Measurements from ENCODE around the gene UPF3A.
A peak's percentile ranks its signal among the peaks of the same experiment; 100 is the strongest.

The UPF3A gene

GRCh38 chr13:114234645-114235421 is 46.6 kb upstream of the UPF3A start, which contains the start of gene CDC16:
Gene CDC16 (plus strand): TSS chr13:114234897. CDS start chr13:114235085, 188 bp downstream.
- peaks cover 20% of the 10 kb centered on the region for H3K36me3 ChIP-seq (replicated peaks; ENCODE audit: low read depth, low read length)
- H2AFZ ChIP-seq (ENCODE audit: low read depth, low read length), result peak within 1 kb of the TSS; percentile 97
- peak within 1 kb of the TSS; percentile 77 for H3K9ac ChIP-seq (ENCODE audit: low read length)
- H3K9me3 ChIP-seq (ENCODE audit: insufficient read depth, low read length), result no peaks in the 10 kb centered on the region
- peaks cover 10% of the 10 kb centered on the region for H3K27me3 ChIP-seq (ENCODE audit: low read depth, low read length)
- peak within 1 kb of the TSS; percentile 80 for H3K4me3 ChIP-seq (ENCODE audit: low read length)
- peaks cover 10% of the 10 kb centered on the region for H3K4me1 ChIP-seq (ENCODE audit: low read length)
- H4K20me1 ChIP-seq (ENCODE audit: insufficient read depth, low read length), result peaks cover 11% of the 10 kb centered on the region; the same call in 1 of the 2 replicates
- peak within 1 kb of the TSS; percentile 80 for H3K4me2 ChIP-seq (ENCODE audit: low read length)
- H3K27ac ChIP-seq (ENCODE audit: low read length), result peak within 1 kb of the TSS; percentile 55
- TF ChIP-seq CTCF (IDR thresholded peaks at IDR 0.05; ENCODE audit: low read depth, low read length) (no peak), EZH2phosphoT487 (IDR thresholded peaks at IDR 0.05; ENCODE audit: low read depth) (no peak)
- peaks cover 23% of the 10 kb centered on the region for H3K79me2 ChIP-seq (ENCODE audit: low read length)

- no peak overlapping the region for H2AFZ ChIP-seq (ENCODE audit: low read depth, low read length)
- peaks cover 23% of the 10 kb centered on the region for H3K79me2 ChIP-seq (ENCODE audit: low read length)
These were observed 45.7 kb upstream of the UPF3A start for GRCh38 chr13:114235697-114236096.

GRCh38 chr13:114236227-114236626 is 45.2 kb upstream of the UPF3A start:
- peak overlapping the region; percentile 80 for H3K4me2 ChIP-seq (ENCODE audit: low read length)
- no peak overlapping the region for H2AFZ ChIP-seq (ENCODE audit: low read depth, low read length)
- peaks cover 25% of the 10 kb centered on the region for H3K36me3 ChIP-seq (replicated peaks; ENCODE audit: low read depth, low read length)
- H3K27ac ChIP-seq (ENCODE audit: low read length), result no peak overlapping the region
- peaks cover 10% of the 10 kb centered on the region for H3K4me1 ChIP-seq (ENCODE audit: low read length)
- no peaks in the 10 kb centered on the region for H3K9me3 ChIP-seq (ENCODE audit: insufficient read depth, low read length)
- H3K79me2 ChIP-seq (ENCODE audit: low read length), result peaks cover 23% of the 10 kb centered on the region
- H3K4me3 ChIP-seq (ENCODE audit: low read length), result peak overlapping the region; percentile 80
- H3K27me3 ChIP-seq (ENCODE audit: low read depth, low read length), result no peaks in the 10 kb centered on the region
- H3K9ac ChIP-seq (ENCODE audit: low read length), result peak overlapping the region; percentile 77
- TF ChIP-seq EZH2phosphoT487 (IDR thresholded peaks at IDR 0.05; ENCODE audit: low read depth) (no peak), CTCF (IDR thresholded peaks at IDR 0.05; ENCODE audit: low read depth, low read length) (no peak)
- peaks cover 11% of the 10 kb centered on the region; the same call in 1 of the 2 replicates for H4K20me1 ChIP-seq (ENCODE audit: insufficient read depth, low read length)

More at GRCh38 chr13:114235697-114236096, 45.7 kb upstream of the UPF3A start:
- TF ChIP-seq EZH2phosphoT487 (IDR thresholded peaks at IDR 0.05; ENCODE audit: low read depth) (no peak), CTCF (IDR thresholded peaks at IDR 0.05; ENCODE audit: low read depth, low read length) (no peak)
- peaks cover 10% of the 10 kb centered on the region for H3K4me1 ChIP-seq (ENCODE audit: low read length)
- H3K9ac ChIP-seq (ENCODE audit: low read length), result peak overlapping the region; percentile 77
- no peaks in the 10 kb centered on the region for H3K9me3 ChIP-seq (ENCODE audit: insufficient read depth, low read length)
- peaks cover 2% of the 10 kb centered on the region; the same call in 1 of the 2 replicates for H3K27me3 ChIP-seq (ENCODE audit: low read depth, low read length)
- peak overlapping the region; percentile 80 for H3K4me2 ChIP-seq (ENCODE audit: low read length)
- no peak overlapping the region for H3K27ac ChIP-seq (ENCODE audit: low read length)
- peaks cover 21% of the 10 kb centered on the region for H3K36me3 ChIP-seq (replicated peaks; ENCODE audit: low read depth, low read length)
- peaks cover 11% of the 10 kb centered on the region; the same call in 1 of the 2 replicates for H4K20me1 ChIP-seq (ENCODE audit: insufficient read depth, low read length)
- peak overlapping the region; percentile 80 for H3K4me3 ChIP-seq (ENCODE audit: low read length)

GRCh38 chr13:114237415-114238112 is 43.8 kb upstream of the UPF3A start:
- Histone ChIP-seq H3K4me1 (ENCODE audit: low read length) (peaks cover 10% of the 10 kb centered on the region), H3K79me2 (ENCODE audit: low read length) (peaks cover 23% of the 10 kb centered on the region), H3K27ac (ENCODE audit: low read length) (no peak overlapping the region), H3K36me3 (replicated peaks; ENCODE audit: low read depth, low read length) (peaks cover 34% of the 10 kb centered on the region), H3K9ac (ENCODE audit: low read length) (no peak overlapping the region), H3K27me3 (ENCODE audit: low read depth, low read length) (no peaks in the 10 kb centered on the region), H3K4me3 (ENCODE audit: low read length) (no peak overlapping the region), H3K4me2 (ENCODE audit: low read length) (no peak overlapping the region), H4K20me1 (ENCODE audit: insufficient read depth, low read length) (peaks cover 11% of the 10 kb centered on the region; the same call in 1 of the 2 replicates), H3K9me3 (ENCODE audit: insufficient read depth, low read length) (no peaks in the 10 kb centered on the region), H2AFZ (ENCODE audit: low read depth, low read length) (no peak overlapping the region)
- TF ChIP-seq EZH2phosphoT487 (IDR thresholded peaks at IDR 0.05; ENCODE audit: low read depth) (no peak), CTCF (IDR thresholded peaks at IDR 0.05; ENCODE audit: low read depth, low read length) (no peak)
